H1 (cell line): ENCODE data around the gene BIRC7.

ENCODE experiments used
- BCL11A ChIP-seq, 2 experiments: IDR thresholded peaks; one replicate each; pipeline ENCODE4 v1.6.1; 2011; ENCODE audit warnings: low read depth in 2 of 2, low read length in 2 of 2, mild to moderate bottlenecking in 2 of 2
- EGR1 ChIP-seq: IDR thresholded peaks from 2 replicates; pipeline ENCODE4 v1.6.1; 2011; ENCODE audit warnings: low read depth, low read length, borderline replicate concordance
- EZH2 ChIP-seq: fragments of 200-600 bp; sonication (generic); IDR thresholded peaks from 2 replicates; pipeline ENCODE4 v1.7.1; 2012; ENCODE audit warnings: low read depth, mild to moderate bottlenecking, moderate library complexity, low read length, inconsistent platforms; ENCODE audit not compliant: severe bottlenecking
- GABPA ChIP-seq: IDR thresholded peaks from 2 replicates; pipeline ENCODE4 v1.6.1; 2011; ENCODE audit warnings: mild to moderate bottlenecking, low read length, moderate library complexity, borderline replicate concordance; ENCODE audit not compliant: insufficient read depth
- HDAC2 ChIP-seq, 2 experiments: fragments of 300-600 bp in 1 of 2; sonication (generic) in 1 of 2; IDR thresholded peaks; 2 replicates each; pipeline ENCODE4 v1.6.1; 2011 to 2012; ENCODE audit warnings: low read depth in 2 of 2, low read length in 2 of 2, mild to moderate bottlenecking in 2 of 2, moderate library complexity in 2 of 2, borderline replicate concordance in 1 of 2, inconsistent platforms in 1 of 2
- MAFK ChIP-seq: IDR thresholded peaks from 2 replicates; pipeline ENCODE4 v1.6.1; 2012; ENCODE audit warnings: low read depth, mild to moderate bottlenecking, improper control_type of control experiment, low read length
- POLR2A ChIP-seq, 2 experiments: IDR thresholded peaks; 1 replicate in 1 of 2; 2 replicates in 1 of 2; pipeline ENCODE4 v1.6.1; 2011; ENCODE audit warnings: low read depth in 2 of 2, low read length in 2 of 2, mild to moderate bottlenecking in 2 of 2; ENCODE audit errors: control extremely low read depth in 1 of 2
- SP1 ChIP-seq: IDR thresholded peaks from 2 replicates; pipeline ENCODE4 v1.6.1; 2011; ENCODE audit warnings: low read depth, low read length
- YY1 ChIP-seq: IDR thresholded peaks from 2 replicates; pipeline ENCODE4 v1.6.1; 2011; ENCODE audit warnings: low read depth, mild to moderate bottlenecking, low read length
- ZNF274 ChIP-seq: IDR thresholded peaks from 2 replicates; pipeline ENCODE4 v1.7.0; 2012; ENCODE audit warnings: low read length, borderline replicate concordance; ENCODE audit errors: extremely low read depth
- TF ChIP-seq, protein P1 (sequence below), 3 experiments: IDR thresholded peaks; 1 replicate in 2 of 3; 2 replicates in 1 of 3; pipeline versions ENCODE4 v1.5.1 to v1.6.1; 2011; ENCODE audit warnings: low read length in 3 of 3, mild to moderate bottlenecking in 3 of 3, inconsistent platforms in 2 of 3, low read depth in 1 of 3, moderate library complexity in 1 of 3; ENCODE audit not compliant: insufficient read depth in 1 of 3; ENCODE audit errors: control extremely low read depth in 1 of 3
- TF ChIP-seq, protein P2 (sequence below): IDR thresholded peaks from 2 replicates; pipeline ENCODE4 v1.6.1; 2011; ENCODE audit warnings: low read depth, mild to moderate bottlenecking, low read length; ENCODE audit not compliant: insufficient read depth
- TF ChIP-seq, protein P3 (sequence below): IDR thresholded peaks from 2 replicates; pipeline ENCODE4 v1.6.1; 2011; ENCODE audit warnings: low read length, improper control_type of control experiment

DNA sequence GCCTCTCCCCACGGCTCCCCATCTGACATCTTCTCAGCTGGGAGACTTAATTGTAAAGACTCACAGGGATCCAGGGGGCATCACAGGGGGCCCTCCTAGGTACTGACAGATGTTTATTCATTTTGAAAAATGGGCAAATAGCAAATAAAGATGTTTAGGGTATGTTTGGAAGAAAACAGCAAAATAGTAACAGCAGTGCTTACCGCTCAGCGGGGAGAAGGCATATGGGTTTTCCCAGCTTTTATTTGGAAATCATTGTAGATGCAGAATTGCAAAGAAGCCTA is 2.7 kb upstream of the BIRC7 start:
- TF ChIP-seq HDAC2 (IDR thresholded peaks at IDR 0.05; ENCODE audit: borderline replicate concordance in 1 of 2, low read depth in 2 of 2, low read length in 2 of 2): no peak
- TF ChIP-seq, protein P1, sequence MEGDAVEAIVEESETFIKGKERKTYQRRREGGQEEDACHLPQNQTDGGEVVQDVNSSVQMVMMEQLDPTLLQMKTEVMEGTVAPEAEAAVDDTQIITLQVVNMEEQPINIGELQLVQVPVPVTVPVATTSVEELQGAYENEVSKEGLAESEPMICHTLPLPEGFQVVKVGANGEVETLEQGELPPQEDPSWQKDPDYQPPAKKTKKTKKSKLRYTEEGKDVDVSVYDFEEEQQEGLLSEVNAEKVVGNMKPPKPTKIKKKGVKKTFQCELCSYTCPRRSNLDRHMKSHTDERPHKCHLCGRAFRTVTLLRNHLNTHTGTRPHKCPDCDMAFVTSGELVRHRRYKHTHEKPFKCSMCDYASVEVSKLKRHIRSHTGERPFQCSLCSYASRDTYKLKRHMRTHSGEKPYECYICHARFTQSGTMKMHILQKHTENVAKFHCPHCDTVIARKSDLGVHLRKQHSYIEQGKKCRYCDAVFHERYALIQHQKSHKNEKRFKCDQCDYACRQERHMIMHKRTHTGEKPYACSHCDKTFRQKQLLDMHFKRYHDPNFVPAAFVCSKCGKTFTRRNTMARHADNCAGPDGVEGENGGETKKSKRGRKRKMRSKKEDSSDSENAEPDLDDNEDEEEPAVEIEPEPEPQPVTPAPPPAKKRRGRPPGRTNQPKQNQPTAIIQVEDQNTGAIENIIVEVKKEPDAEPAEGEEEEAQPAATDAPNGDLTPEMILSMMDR (IDR thresholded peaks at IDR 0.05; ENCODE audit: control extremely low read depth in 1 of 3, insufficient read depth in 1 of 3, low read depth in 1 of 3, low read length in 3 of 3): no peak
- TF ChIP-seq MAFK: no peak
- no peak for TF ChIP-seq POLR2A (IDR thresholded peaks at IDR 0.05; ENCODE audit: control extremely low read depth in 1 of 2, low read depth in 2 of 2, low read length in 2 of 2)
- TF ChIP-seq, protein P2, sequence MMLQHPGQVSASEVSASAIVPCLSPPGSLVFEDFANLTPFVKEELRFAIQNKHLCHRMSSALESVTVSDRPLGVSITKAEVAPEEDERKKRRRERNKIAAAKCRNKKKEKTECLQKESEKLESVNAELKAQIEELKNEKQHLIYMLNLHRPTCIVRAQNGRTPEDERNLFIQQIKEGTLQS: no peak
- TF ChIP-seq YY1: no peak
- no peak for TF ChIP-seq ZNF274
- TF ChIP-seq, protein P3, sequence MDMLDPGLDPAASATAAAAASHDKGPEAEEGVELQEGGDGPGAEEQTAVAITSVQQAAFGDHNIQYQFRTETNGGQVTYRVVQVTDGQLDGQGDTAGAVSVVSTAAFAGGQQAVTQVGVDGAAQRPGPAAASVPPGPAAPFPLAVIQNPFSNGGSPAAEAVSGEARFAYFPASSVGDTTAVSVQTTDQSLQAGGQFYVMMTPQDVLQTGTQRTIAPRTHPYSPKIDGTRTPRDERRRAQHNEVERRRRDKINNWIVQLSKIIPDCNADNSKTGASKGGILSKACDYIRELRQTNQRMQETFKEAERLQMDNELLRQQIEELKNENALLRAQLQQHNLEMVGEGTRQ: no peak
- TF ChIP-seq EZH2: no peak
- no peak for TF ChIP-seq SP1
- TF ChIP-seq EGR1: no peak
- no peak for TF ChIP-seq BCL11A (IDR thresholded peaks at IDR 0.05; ENCODE audit: low read depth in 2 of 2, low read length in 2 of 2)
- TF ChIP-seq GABPA: no peak
